Liver (tissue), 9 donors: ENCODE data around the gene BCAP29. TPM values are rescaled to one million over a fixed set of nuclear protein-coding genes. Genes with fewer than 3 reads are reported as not detected.

ENCODE experiments used
- DNase-seq: peaks from one replicate; pipeline ENCODE4 v3.0.0-alpha.2; 2017; ENCODE audit warnings: low spot score
- H3K27ac ChIP-seq, 2 donors: one replicate each; pipeline ENCODE4 v1.7.0; 2013; ENCODE audit warnings: inconsistent platforms in 2 of 2, low read length in 2 of 2, control low read depth in 1 of 2, low read depth in 1 of 2, mild to moderate bottlenecking in 1 of 2
- H3K27me3 ChIP-seq, 4 donors: one replicate each; pipeline versions ENCODE4 v1.6.1 to v1.7.0; 2013; ENCODE audit warnings: low read length in 3 of 4, inconsistent platforms in 1 of 4, mild to moderate bottlenecking in 1 of 4, moderate library complexity in 1 of 4; ENCODE audit not compliant: control insufficient read depth in 4 of 4, insufficient read depth in 4 of 4
- H3K36me3 ChIP-seq, 4 donors: one replicate each; pipeline versions ENCODE4 v1.6.1 to v1.7.0; 2013; ENCODE audit warnings: low read length in 3 of 4, mild to moderate bottlenecking in 3 of 4, low read depth in 1 of 4, moderate library complexity in 1 of 4; ENCODE audit not compliant: control insufficient read depth in 4 of 4, insufficient read depth in 3 of 4
- H3K4me1 ChIP-seq, 4 donors: one replicate each; pipeline versions ENCODE4 v1.6.1 to v1.7.0; 2013; ENCODE audit warnings: low read length in 3 of 4, mild to moderate bottlenecking in 3 of 4, moderate library complexity in 1 of 4; ENCODE audit not compliant: control insufficient read depth in 4 of 4, insufficient read depth in 4 of 4
- H3K4me3 ChIP-seq, 3 donors: one replicate each; pipeline versions ENCODE4 v1.6.1 to v1.7.0; 2013; ENCODE audit warnings: low read length in 3 of 3, control low read depth in 1 of 3, low read depth in 1 of 3, mild to moderate bottlenecking in 1 of 3
- H3K9ac ChIP-seq, 2 donors: one replicate each; pipeline ENCODE4 v1.7.0; 2013; ENCODE audit warnings: low read length in 2 of 2, mild to moderate bottlenecking in 2 of 2, moderate library complexity in 2 of 2, control low read depth in 1 of 2, low read depth in 1 of 2
- H3K9me3 ChIP-seq, 4 donors: one replicate each; pipeline versions ENCODE4 v1.6.1 to v1.7.0; 2013; ENCODE audit warnings: low read length in 3 of 4; ENCODE audit not compliant: control insufficient read depth in 4 of 4
- ATF3 ChIP-seq: IDR thresholded peaks from 2 replicates; pipeline ENCODE4 v1.6.1; 2016; ENCODE audit warnings: antibody characterized with exemption
- CTCF ChIP-seq: fragments of 150-350 bp; IDR thresholded peaks from 2 replicates; pipeline ENCODE4 v1.5.1; 2017; ENCODE audit warnings: improper control_type of control experiment, low read depth, low read length; ENCODE audit not compliant: missing input control
- EGR1 ChIP-seq, 2 donors: IDR thresholded peaks; 2 replicates each; pipeline ENCODE4 v1.6.1; 2016 to 2018; ENCODE audit warnings: antibody characterized with exemption in 2 of 2, low read depth in 2 of 2
- FOXA2 ChIP-seq: IDR thresholded peaks from 2 replicates; pipeline ENCODE4 v1.6.1; 2016; ENCODE audit warnings: antibody characterized with exemption
- GABPA ChIP-seq, 2 donors: IDR thresholded peaks in 1 of 2; conservative IDR thresholded peaks in 1 of 2; 2 replicates each; pipeline ENCODE4 v1.6.1; 2016; ENCODE audit warnings: antibody characterized with exemption in 2 of 2, mild to moderate bottlenecking in 1 of 2, moderate library complexity in 1 of 2
- HNF4A ChIP-seq, 2 donors: conservative IDR thresholded peaks; 2 replicates each; pipeline ENCODE4 v1.6.1; 2016; ENCODE audit warnings: antibody characterized with exemption in 2 of 2, mild to moderate bottlenecking in 2 of 2
- HNF4G ChIP-seq: IDR thresholded peaks from 2 replicates; pipeline ENCODE4 v1.6.1; 2016; ENCODE audit warnings: antibody characterized with exemption
- JUND ChIP-seq, 2 donors: IDR thresholded peaks; 2 replicates each; pipeline ENCODE4 v1.6.1; 2016; ENCODE audit warnings: antibody characterized with exemption in 2 of 2
- NR2F2 ChIP-seq: IDR thresholded peaks from 2 replicates; pipeline ENCODE4 v1.6.1; 2016; ENCODE audit warnings: antibody characterized with exemption
- REST ChIP-seq: IDR thresholded peaks from 2 replicates; pipeline ENCODE4 v1.6.1; 2016; ENCODE audit warnings: antibody characterized with exemption, mild to moderate bottlenecking
- RXRA ChIP-seq, 2 donors: IDR thresholded peaks; 2 replicates each; pipeline ENCODE4 v1.6.1; 2017 to 2018; ENCODE audit warnings: antibody characterized with exemption in 2 of 2, mild to moderate bottlenecking in 1 of 2
- SP1 ChIP-seq: IDR thresholded peaks from 2 replicates; pipeline ENCODE4 v1.6.1; 2018; ENCODE audit warnings: antibody characterized with exemption, mild to moderate bottlenecking
- TAF1 ChIP-seq: conservative IDR thresholded peaks from 2 replicates; pipeline ENCODE4 v1.6.1; 2016; ENCODE audit warnings: antibody characterized with exemption, mild to moderate bottlenecking
- YY1 ChIP-seq: IDR thresholded peaks from 2 replicates; pipeline ENCODE4 v1.6.1; 2016; ENCODE audit warnings: antibody characterized with exemption, mild to moderate bottlenecking
- ZBTB33 ChIP-seq: IDR thresholded peaks from 2 replicates; pipeline ENCODE4 v1.6.1; 2016; ENCODE audit warnings: antibody characterized with exemption
- WGBS: extraction: QIAGEN DNeasy Blood & Tissue Kit; methylation state at CpG from one replicate; pipeline ENCODE4 v1.1.7; 2013; 5-methylcytosine and 5-hydroxymethylcytosine counted together
- polyA plus RNA-seq, 2 donors: library from polyadenylated mRNA; stranded (reverse) in 1 of 2; unstranded in 1 of 2; fragments of 200-250 nt in 1 of 2; fragments of >200 nt in 1 of 2; fragmentation: Nextera tagmentation in 1 of 2; extraction: Ambion mirVana in 1 of 2; gene quantifications; one replicate each; pipeline versions ENCODE4 v1.2.1 to v1.2.3, GENCODE V29; 2013 to 2015
- total RNA-seq, 2 donors: library from RNA; depleted of rRNA; stranded (reverse); fragments of >200 nt; gene quantifications; one replicate each; pipeline ENCODE4 v1.2.3, GENCODE V29; 2014
- donor health status: healthy.
- donor health status: healthy.
- donor health status: healthy.
- donor health status: healthy.
- donor health status: healthy.

Gene BCAP29
- total and polyA plus RNA-seq, 4 donors = 19.5 to 77.7 (median 36.9) TPM

GRCh38 chr7:107628461-107629064 is 48.5 kb downstream of the BCAP29 start:
- Histone ChIP-seq H3K27ac (no peak overlapping the region), H3K9ac (no peak overlapping the region), H3K4me3 (no peak overlapping the region), H3K9me3 (no peaks in the 10 kb centered on the region), H3K4me1 (no peaks in the 10 kb centered on the region), H3K27me3 (no peaks in the 10 kb centered on the region), H3K36me3 (no peaks in the 10 kb centered on the region)
- WGBS = 91% methylated on average over 8 of the region's 8 CpGs
- no peak for TF ChIP-seq HNF4A (conservative IDR thresholded peaks at IDR 0.05)
- no peak for TF ChIP-seq TAF1
- no peak for TF ChIP-seq RXRA (IDR thresholded peaks at IDR 0.05)
- DNase-seq = no peak

- Histone ChIP-seq H3K4me3 (no peak overlapping the region), H3K9me3 (no peaks in the 10 kb centered on the region), H3K4me1 (no peaks in the 10 kb centered on the region), H3K27ac (no peak overlapping the region), H3K9ac (no peak overlapping the region), H3K36me3 (no peaks in the 10 kb centered on the region), H3K27me3 (no peaks in the 10 kb centered on the region)
- 92% methylated on average over 8 of the region's 8 CpGs for WGBS
- DNase-seq = no peak
- TF ChIP-seq TAF1 (no peak), YY1 (no peak), REST (no peak), HNF4A (conservative IDR thresholded peaks at IDR 0.05) (no peak), FOXA2 (no peak), JUND (IDR thresholded peaks at IDR 0.05) (no peak)
Observed at GRCh38 chr7:107630342-107630741, 50.3 kb downstream of the BCAP29 start.

GRCh38 chr7:107631588-107632491 is 51.8 kb downstream of the BCAP29 start:
- WGBS = 93% methylated on average over 12 of the region's 12 CpGs
- no peak for DNase-seq
- TF ChIP-seq JUND (IDR thresholded peaks at IDR 0.05) (no peak), GABPA (IDR thresholded peaks at IDR 0.05 in 1 of 2, conservative IDR thresholded peaks at IDR 0.05 in 1 of 2) (no peak), EGR1 (IDR thresholded peaks at IDR 0.05; ENCODE audit: low read depth in 2 of 2) (no peak), SP1 (no peak), ATF3 (no peak), TAF1 (no peak), FOXA2 (no peak), ZBTB33 (no peak), CTCF (no peak), NR2F2 (no peak), HNF4G (no peak)

More at GRCh38 chr7:107631588-107632491, 51.8 kb downstream of the BCAP29 start:
- Histone ChIP-seq H3K4me1 (no peaks in the 10 kb centered on the region), H3K4me3 (no peak overlapping the region), H3K9me3 (no peaks in the 10 kb centered on the region), H3K27ac (no peak overlapping the region), H3K36me3 (no peaks in the 10 kb centered on the region), H3K27me3 (no peaks in the 10 kb centered on the region), H3K9ac (no peak overlapping the region)
